ENCODE measurements around the gene DHCR24.
A peak's percentile ranks its signal among the peaks of the same experiment; 100 is the strongest.

DHCR24 gene

DNA sequence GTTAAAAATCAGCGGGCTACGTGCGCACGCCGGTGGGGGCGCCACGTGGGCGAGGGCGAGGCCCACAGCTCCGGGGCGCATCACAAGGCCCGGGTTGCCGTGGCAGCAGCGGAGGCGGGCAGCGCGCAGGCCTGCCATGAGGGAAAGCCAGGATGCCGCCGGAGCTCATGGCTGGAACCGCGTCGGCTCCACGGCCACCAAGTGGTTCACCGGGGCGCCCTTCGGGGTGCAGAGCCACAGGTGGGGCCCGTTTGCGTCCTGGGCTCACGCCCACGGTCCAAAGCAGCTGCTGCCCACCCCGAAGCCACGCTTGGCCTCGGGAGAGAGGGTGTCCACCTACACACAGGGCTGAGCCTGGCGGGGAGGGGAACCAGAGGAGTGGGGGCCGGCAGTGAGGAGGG, 81.0 kb downstream of the DHCR24 start:
- DNase-seq (ENCODE audit: low spot score in 2 of 2) (no peak), ATAC-seq (ENCODE audit: low read depth) (no peak)
- H3K4me1 Mint-ChIP-seq, result peaks cover 11% of the 10 kb centered on the region
- no peak overlapping the region for H3K27ac Mint-ChIP-seq
- H3K4me3 Mint-ChIP-seq, result no peak overlapping the region
- H3K36me3 Mint-ChIP-seq, result no peaks in the 10 kb centered on the region
- H3K27me3 Mint-ChIP-seq, result no peaks in the 10 kb centered on the region
- no peaks in the 10 kb centered on the region for H3K9me3 Mint-ChIP-seq

DNA sequence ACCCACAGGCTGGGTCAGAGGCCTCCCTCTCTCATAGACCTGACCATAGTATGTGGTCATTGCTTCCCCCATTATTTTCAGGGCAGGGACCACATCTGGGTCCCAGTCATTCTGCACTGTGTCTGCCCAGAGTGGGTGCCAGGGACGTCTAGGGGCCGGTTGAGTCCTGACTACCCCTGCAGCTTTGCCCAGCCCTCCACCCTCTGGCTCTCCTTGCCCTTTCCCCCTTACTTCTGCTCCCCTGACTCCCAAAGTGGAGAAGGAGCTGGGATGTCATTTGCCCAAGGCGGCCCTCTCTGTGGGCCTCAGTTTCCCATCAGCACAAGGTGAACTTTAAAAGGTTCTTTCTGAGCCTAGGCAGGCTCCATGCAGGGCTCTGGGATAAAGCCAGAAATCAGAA, 81.5 kb downstream of the DHCR24 start:
- Mint-ChIP-seq H3K9me3 (no peaks in the 10 kb centered on the region), H3K4me3 (no peak overlapping the region), H3K4me1 (peaks cover 8% of the 10 kb centered on the region), H3K27me3 (no peaks in the 10 kb centered on the region), H3K27ac (no peak overlapping the region), H3K36me3 (no peaks in the 10 kb centered on the region)
- ATAC-seq (ENCODE audit: low read depth) (no peak), DNase-seq (ENCODE audit: low spot score in 2 of 2) (no peak)

DNA sequence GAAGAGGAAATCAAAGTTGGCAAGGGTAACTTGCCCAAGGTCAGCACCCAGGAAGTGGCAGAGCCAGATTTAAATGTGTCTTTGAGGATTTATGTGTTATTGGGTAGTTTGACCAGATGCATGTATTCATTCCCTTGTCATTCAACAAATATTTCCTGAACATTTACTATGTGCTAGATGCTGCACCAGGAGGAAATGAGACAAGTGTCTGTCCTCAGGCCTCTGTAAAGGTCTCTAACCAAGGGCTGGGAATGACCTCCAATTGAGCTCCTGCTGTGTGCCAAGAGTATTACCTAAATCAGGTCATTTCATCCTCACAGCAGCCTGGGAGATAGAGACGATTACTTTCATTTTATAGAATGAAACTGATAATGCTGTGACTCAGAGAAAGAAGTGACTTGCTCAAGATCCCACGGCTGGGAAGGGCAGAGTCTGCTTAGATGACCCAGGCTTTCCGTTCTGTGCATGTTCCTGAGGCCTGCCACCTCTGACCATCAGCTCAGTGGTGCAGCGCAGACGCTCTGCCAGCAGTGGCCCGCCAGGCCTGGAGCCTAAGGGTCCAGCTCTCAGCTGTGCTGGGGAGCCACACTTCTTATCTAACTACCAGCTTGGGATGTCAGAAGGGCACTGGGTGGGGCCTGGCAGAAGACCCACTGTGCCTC, 82.4 kb downstream of the DHCR24 start:
- H3K4me1 Mint-ChIP-seq, result peaks cover 15% of the 10 kb centered on the region
- no peaks in the 10 kb centered on the region for H3K27me3 Mint-ChIP-seq
- DNase-seq (ENCODE audit: low spot score in 2 of 2), result no peak
- no peaks in the 10 kb centered on the region for H3K36me3 Mint-ChIP-seq
- H3K9me3 Mint-ChIP-seq, result no peaks in the 10 kb centered on the region
- no peak overlapping the region for H3K27ac Mint-ChIP-seq
- ATAC-seq (ENCODE audit: low read depth), result no peak
- no peak overlapping the region for H3K4me3 Mint-ChIP-seq

DNA sequence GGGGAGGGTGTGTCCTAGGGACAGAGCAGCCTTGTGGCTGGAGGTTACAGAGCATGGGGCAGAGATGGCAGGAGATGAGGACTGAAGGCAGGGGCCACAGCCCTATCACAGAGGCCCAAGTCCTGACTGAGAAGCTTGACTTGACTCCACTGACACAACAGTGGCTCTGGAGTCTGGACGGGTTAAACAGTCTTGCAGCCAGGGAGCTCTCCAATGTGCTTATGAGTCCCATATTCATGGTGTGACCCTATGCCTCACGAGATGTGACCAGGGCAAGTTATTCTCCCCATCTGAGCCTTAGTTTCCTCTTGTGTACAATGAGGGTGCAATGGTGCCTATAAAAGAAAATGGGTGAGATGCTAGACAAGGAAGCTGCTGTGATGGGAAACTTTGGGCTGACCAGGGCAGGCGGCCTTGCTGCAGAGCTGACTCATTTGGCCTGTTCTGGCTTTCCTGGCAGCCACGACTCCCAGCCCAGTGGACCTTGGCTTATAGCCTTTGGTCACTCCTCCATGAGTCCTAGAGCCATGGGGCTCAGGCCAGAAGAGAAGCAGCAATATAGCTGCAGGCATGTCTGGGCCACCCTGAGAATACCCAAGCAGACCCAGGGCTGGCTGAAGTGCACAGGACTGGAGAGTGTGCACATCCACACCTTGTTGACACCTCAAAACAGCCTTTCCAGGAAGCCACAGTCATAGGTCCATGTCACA, 83.1 kb downstream of the DHCR24 start:
- H3K27ac Mint-ChIP-seq, result no peak overlapping the region
- H3K9me3 Mint-ChIP-seq, result no peaks in the 10 kb centered on the region
- H3K27me3 Mint-ChIP-seq, result no peaks in the 10 kb centered on the region
- ATAC-seq (ENCODE audit: low read depth) (no peak), DNase-seq (ENCODE audit: low spot score in 2 of 2) (no peak)
- peaks cover 19% of the 10 kb centered on the region for H3K4me1 Mint-ChIP-seq
- no peaks in the 10 kb centered on the region for H3K36me3 Mint-ChIP-seq
- H3K4me3 Mint-ChIP-seq, result no peak overlapping the region

DNA sequence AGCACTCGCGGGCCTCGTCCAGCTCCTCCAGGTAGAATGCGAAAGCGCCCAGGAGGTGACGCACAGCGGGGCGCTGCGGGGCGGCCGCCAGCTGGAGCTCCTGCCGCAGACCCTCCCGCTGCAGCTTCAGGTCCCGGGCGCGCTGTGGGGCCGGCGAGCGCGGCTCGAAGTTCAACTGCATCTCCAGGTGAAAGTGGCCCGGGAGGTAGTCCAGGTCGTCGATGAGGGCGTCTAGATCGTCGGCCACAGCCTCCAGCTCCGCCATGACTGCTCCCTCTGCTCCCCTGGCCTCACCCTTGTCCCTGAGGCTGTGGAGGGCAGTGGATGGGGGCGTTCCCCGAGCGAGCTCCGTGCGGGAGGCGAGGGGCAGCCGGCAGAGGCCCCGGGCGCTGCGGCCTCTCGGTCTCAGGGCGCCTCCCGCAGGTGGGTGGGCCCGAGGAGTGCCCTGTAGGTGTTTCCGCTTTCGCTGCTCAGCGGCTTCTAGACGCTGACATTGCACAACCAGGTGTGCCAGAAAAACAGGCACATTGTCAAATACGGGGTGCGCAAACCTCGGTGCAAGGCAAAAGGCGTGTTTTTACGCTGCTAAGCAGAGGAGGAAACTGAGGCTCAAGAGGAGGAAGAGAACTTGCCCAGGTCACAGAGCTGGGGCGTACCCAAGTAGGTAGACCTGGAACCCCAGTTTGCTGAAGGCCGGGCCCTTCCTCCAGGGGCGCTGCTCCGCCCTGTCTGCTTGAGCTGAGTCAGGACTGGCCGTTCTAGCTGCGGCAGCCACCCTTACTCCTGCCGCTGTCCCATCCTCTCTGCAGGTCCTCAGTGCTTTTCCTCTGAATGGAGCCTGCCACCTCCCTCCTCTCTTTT, 85.9 kb downstream of the DHCR24 start, which contains the start of gene TTC22:
TTC22 (minus strand) TSS at position 425 of the 861 bp plus-strand sequence; CDS start at position 265, 160 bp downstream.
- Mint-ChIP-seq H3K27ac (peak within 1 kb of the TSS; percentile 72), H3K36me3 (peaks cover 3% of the 10 kb centered on the region), H3K9me3 (no peaks in the 10 kb centered on the region), H3K4me3 (peak within 1 kb of the TSS; percentile 96), H3K27me3 (no peaks in the 10 kb centered on the region), H3K4me1 (peaks cover 34% of the 10 kb centered on the region)
- ATAC-seq (ENCODE audit: low read depth) (peak; percentile 89), DNase-seq (ENCODE audit: low spot score in 2 of 2) (peak; percentile 56 to 68)

DNA sequence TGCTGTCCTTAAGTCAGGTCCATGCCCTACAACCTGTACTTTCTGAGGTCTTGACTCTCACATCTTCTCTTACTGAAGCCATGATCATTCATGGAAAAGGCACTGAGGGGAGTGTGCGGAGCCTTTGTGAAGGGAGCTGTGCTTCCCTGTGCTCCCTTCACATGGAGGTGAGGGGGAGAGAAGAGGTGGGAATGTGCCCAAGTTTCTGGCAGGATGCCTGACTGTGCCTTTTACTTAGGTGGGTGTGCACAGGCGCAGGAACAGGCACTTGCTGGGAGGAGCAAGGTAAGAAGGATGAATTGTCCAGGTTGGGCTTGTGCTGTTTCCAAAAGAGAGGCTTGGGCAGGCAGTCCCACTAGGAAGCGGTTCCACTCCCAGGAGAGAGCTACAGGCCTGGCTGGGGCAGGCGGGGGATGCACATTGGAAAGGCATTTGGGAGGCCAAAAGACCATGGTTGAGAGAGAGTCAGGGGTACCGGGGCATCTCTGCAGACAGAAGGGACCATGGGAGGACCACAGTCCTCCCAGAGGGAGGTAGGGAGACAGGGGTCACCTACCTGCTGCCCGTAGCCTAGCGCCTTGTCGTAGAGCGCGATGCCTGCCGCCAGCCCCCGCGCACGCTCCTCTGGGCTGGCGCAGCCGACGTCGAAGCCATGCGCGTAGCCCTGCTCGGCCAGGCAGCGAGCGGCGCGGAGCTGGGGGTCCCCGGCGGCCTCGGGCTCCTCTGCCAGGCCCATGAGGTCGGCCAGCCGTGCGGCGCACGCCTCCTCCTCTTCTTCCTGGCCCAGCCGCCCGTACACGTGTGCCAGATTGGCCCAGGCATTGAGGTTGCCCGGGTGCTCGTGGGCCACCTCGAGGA, 86.7 kb downstream of the DHCR24 start:
- peak overlapping the region; percentile 55 for H3K27ac Mint-ChIP-seq
- peak overlapping the region; percentile 96 for H3K4me3 Mint-ChIP-seq
- no peaks in the 10 kb centered on the region for H3K9me3 Mint-ChIP-seq
- no peaks in the 10 kb centered on the region for H3K27me3 Mint-ChIP-seq
- DNase-seq (ENCODE audit: low spot score in 2 of 2), result no peak
- peaks cover 4% of the 10 kb centered on the region for H3K36me3 Mint-ChIP-seq
- H3K4me1 Mint-ChIP-seq, result peaks cover 34% of the 10 kb centered on the region
- ATAC-seq (ENCODE audit: low read depth), result no peak

Measured in memory B cell (primary cell).